Measurements from ENCODE around the gene RAI1.

RAI1 gene

GRCh38 chr17:17812211-17813054, 131.2 kb downstream of the RAI1 start:
- H3K4me3 ChIP-seq (ENCODE audit: low read depth, low read length), result no peak overlapping the region

GRCh38 chr17:17813055-17813724, 131.9 kb downstream of the RAI1 start:
- no peak overlapping the region for H3K4me3 ChIP-seq (ENCODE audit: low read depth, low read length)

GRCh38 chr17:17813725-17814095, 132.5 kb downstream of the RAI1 start:
- no peak overlapping the region for H3K4me3 ChIP-seq (ENCODE audit: low read depth, low read length)

GRCh38 chr17:17814162-17815061, 133.2 kb downstream of the RAI1 start:
- no peak overlapping the region for H3K4me3 ChIP-seq (ENCODE audit: low read depth, low read length)

GRCh38 chr17:17815062-17815406, 133.8 kb downstream of the RAI1 start:
- H3K4me3 ChIP-seq (ENCODE audit: low read depth, low read length), result no peak overlapping the region

- no peak overlapping the region for H3K4me3 ChIP-seq (ENCODE audit: low read depth, low read length)
Measured at GRCh38 chr17:17815436-17816200, 134.4 kb downstream of the RAI1 start.

GRCh38 chr17:17816240-17816814, 135.1 kb downstream of the RAI1 start:
- no peak overlapping the region for H3K4me3 ChIP-seq (ENCODE audit: low read depth, low read length)

GRCh38 chr17:17816831-17817551, 135.7 kb downstream of the RAI1 start:
- no peak overlapping the region for H3K4me3 ChIP-seq (ENCODE audit: low read depth, low read length)

GRCh38 chr17:17817552-17817947, 136.3 kb downstream of the RAI1 start:
- no peak overlapping the region for H3K4me3 ChIP-seq (ENCODE audit: low read depth, low read length)

- H3K4me3 ChIP-seq (ENCODE audit: low read depth, low read length), result no peak overlapping the region
Measured at GRCh38 chr17:17818088-17818526, 136.8 kb downstream of the RAI1 start.

GRCh38 chr17:17819111-17819510, 137.9 kb downstream of the RAI1 start:
- no peak overlapping the region for H3K4me3 ChIP-seq (ENCODE audit: low read depth, low read length)

- no peak overlapping the region for H3K4me3 ChIP-seq (ENCODE audit: low read depth, low read length)
Measured at GRCh38 chr17:17819561-17819995, 138.3 kb downstream of the RAI1 start.

- H3K4me3 ChIP-seq (ENCODE audit: low read depth, low read length), result no peak overlapping the region
Measured at GRCh38 chr17:17820046-17820445, 138.8 kb downstream of the RAI1 start.

- no peak overlapping the region for H3K4me3 ChIP-seq (ENCODE audit: low read depth, low read length)
Measured at GRCh38 chr17:17820463-17821158, 139.4 kb downstream of the RAI1 start.

GRCh38 chr17:17822189-17822588, 140.9 kb downstream of the RAI1 start:
- H3K4me3 ChIP-seq (ENCODE audit: low read depth, low read length), result no peak overlapping the region

- no peak overlapping the region for H3K4me3 ChIP-seq (ENCODE audit: low read depth, low read length)
Measured at GRCh38 chr17:17822616-17823015, 141.4 kb downstream of the RAI1 start.

- no peak overlapping the region for H3K4me3 ChIP-seq (ENCODE audit: low read depth, low read length)
Measured at GRCh38 chr17:17823433-17824118, 142.3 kb downstream of the RAI1 start.

GRCh38 chr17:17824119-17824782, 143.0 kb downstream of the RAI1 start:
- H3K4me3 ChIP-seq (ENCODE audit: low read depth, low read length), result no peak overlapping the region
